HT-29 (cell line): ENCODE results near the gene ADAP1. TPM values are rescaled to one million over a fixed set of nuclear protein-coding genes. Genes with fewer than 3 reads are reported as not detected.
"Not testable (repeated sequence)": the region's sequence is repeated elsewhere in the genome, so short reads cannot be mapped to it uniquely, and the experiment has no call there.

Experiments used
- DNase-seq: peaks from one replicate; pipeline ENCODE4 v3.0.0-alpha.2; 2015; ENCODE audit warnings: low spot score
- total RNA-seq: library from RNA; depleted of rRNA; stranded (reverse); fragments of >200 nt; shearing (Covaris generic); gene quantifications from 2 replicates; pipeline ENCODE4 v1.2.3, GENCODE V29; 2014

Gene ADAP1
- total RNA-seq, 1 experiment from 2014 or later: 538 TPM

DNA sequence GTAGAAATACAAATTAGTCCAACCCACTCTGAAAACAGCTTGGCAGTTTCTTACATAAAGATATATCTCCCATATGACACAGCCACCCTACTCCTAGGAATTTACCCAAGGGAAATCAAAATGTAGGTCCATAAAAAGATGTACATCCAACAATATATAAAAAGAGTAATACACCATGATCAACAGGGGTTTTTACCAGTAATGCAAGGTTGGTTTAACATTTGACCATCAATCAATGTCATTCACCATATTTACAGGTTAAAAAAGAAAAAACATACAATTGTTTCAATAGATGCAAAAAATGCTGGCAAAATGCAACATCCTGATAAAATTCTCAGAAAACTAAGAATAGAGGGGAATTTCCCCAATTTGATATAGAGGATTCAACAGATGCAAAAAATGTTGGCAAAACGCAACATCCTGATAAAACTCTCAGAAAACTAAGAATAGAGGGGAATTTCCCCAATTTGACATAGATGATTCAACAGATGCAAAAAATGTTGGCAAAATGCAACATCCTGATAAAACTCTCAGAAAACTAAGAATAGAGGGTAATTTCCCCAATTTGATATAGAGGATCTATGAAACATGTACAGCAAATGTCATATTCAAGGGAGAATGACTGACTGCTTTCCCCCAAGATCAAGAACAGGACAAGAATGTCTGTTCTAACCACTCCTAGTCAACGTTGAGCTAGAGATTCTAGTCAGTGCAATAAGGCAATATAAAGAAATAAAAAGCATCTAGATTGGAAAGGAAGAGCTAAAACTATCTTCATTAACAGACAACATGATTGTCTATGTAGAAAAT lies 13.7 kb downstream of the ADAP1 start:
- no peak for DNase-seq

DNA sequence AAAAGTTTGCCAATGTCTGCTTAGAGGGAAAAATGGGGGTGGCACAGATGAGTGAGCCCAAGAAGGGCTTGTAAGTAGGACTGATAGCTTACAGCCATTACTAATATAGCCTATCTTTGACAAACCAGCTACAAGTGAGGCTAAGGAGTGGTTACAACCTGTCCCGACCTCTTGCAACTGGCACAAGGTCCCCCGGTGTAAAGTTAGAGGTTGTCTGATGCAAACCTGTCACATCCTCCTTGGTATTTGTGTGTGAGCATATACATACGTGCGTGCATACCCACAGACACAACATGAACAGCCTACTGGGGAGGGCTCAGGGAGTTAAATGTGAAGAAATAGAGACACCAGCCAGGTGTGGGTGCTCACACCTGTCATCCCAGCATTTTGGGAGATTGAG lies 14.6 kb downstream of the ADAP1 start:
- no peak for DNase-seq

DNA sequence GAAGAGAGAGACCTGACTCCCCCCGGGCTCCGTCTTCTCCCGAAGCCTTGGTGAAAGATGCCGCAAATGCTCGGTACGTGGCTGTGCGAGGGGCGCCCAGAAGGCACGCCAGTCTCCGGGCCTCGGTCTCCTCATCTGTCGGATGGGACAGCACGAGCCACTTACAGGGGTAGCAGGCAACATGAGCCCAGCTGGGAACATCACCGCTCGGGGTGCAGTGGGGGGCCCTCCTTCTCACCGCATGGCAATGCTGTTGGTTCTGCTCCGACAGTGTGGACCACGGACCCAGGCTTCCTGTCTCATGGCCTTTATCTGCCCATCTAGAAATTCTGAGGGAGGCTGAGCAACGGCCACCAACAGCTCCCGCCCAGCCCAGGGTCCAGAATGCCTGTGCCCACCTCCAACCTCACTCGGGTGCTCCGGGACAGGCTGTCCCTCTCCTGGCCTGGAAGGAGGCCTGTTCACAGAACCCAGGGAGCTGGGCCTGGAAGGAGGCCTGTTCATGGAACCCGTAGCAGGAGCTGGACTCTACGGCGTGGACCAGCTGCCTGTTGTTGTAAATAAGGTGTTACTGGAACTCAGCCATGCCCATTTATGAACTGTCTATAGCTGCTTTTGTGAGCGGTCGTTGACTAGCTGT lies 15.8 kb downstream of the ADAP1 start:
- no peak for DNase-seq

DNA sequence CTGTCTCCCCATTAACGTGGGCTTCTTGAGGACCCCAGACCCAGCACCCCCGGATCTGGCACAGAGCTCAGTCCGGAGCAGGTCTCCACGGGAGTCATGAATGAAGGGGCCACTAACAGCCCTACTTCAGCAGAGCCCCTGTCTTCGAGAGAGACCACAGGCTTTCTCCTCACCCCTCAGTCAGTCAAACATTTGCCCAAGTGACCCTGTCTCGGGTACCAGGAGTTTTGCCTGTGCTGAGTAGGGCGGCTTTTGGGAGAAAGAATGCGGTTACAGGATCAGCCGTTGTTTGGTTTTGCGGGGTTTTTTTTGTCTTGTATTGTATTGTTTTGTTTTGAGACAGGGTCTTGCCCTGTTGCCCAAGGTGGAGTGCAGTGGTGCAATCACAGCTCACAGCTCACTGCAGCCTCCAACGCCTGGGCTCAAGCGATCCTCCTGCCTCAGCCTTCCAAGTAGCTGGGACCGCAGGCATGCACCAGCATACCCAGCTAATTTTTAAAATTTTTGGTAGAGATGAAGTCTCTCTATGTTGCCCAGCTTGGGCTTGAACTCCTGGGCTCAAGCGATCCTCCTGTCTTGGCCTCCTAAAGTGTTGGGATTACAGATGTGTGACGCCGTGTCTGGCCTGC lies 16.5 kb downstream of the ADAP1 start:
- DNase-seq: no peak

DNA sequence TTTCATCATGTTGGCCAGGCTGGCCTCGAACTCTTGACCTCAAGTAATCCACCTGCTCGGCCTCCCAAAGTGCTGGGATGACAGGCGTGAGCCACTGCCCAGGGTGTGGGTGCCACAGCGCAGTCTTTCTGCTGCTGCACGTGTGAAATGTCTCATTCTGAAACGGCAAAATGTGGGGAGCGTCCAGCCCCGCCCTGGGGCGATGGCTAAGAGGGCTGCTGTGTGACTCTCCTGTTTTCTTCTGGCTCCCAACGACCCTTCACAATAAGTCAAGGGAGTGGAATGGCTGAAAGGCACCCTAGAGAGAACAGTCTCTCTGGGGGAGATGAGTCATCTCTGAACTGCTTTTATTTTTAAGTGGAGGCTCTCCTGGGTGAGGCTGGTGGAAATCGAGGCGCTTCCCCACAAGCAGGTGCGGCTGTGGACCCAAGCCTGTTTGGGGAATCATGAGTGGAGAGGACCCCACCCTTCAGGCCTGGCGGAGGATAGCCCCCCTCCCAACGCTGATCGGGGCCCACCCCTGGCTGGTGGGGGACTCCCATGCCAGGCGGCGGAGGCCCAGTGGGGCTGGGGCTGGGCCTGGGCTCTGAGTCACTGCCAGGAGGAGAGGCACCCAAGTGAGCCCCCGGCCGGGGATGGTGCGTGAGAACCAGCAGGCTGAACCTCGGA lies 18.0 kb downstream of the ADAP1 start:
- no peak for DNase-seq

DNA sequence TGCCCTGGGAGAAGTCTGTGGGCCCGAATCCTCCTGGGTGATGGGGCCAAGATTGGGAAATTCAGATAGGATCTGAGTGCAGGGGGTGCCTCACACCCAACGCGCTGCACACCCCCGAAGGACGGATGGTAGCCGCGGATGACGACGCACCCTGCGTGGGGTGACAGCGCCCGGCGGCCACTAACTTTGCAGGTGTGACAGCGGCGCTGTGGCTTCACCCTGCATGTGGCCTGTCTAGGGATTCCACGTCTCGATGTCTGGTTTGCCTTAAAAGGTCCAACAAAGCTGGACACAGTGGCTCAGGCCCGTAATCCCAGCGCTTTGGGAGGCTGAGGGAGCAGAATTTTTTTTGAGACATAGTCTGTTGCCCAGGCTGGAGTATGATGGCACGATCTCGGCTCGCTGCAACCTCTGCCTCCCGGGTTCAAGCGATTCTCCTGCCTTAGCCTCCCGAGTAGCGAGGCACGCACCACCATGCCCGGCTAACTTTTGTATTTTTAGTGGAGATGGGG lies 18.6 kb downstream of the ADAP1 start:
- DNase-seq: no peak

DNA sequence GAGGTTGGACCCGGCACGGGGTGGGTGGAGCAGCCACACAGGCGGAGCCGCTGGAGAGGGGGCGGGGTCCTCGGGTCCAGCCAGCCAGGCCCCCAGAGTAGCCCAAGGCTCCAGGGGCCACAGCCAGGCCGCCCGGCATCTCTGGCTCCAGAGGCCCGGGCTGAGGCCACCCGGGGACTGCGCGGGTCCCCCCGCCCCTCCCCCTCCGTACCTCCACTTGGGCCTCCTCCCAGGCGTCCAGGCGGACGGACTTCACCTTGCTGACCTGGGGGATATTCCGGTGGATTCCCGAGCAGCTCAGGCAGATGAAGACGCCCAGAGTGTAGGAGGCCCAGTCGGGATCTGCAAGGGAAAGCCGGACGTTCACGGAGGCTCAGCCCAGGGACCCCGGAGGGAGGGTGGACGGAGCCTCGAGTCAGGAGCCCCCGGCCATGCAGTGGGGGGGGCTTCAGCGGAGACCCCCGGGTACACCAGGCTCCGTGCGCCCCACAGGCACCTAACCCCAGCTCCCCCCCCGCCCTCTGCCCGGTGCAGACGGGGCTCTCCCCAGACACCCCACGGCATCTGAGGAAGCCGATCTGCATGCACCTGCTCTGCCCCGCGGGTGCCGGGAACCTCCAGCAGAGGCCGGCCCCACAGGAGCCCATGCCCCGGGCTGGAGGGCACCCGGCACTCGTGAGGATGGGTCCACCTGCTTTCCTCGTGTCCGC lies 19.2 kb downstream of the ADAP1 start:
- no peak for DNase-seq

DNA sequence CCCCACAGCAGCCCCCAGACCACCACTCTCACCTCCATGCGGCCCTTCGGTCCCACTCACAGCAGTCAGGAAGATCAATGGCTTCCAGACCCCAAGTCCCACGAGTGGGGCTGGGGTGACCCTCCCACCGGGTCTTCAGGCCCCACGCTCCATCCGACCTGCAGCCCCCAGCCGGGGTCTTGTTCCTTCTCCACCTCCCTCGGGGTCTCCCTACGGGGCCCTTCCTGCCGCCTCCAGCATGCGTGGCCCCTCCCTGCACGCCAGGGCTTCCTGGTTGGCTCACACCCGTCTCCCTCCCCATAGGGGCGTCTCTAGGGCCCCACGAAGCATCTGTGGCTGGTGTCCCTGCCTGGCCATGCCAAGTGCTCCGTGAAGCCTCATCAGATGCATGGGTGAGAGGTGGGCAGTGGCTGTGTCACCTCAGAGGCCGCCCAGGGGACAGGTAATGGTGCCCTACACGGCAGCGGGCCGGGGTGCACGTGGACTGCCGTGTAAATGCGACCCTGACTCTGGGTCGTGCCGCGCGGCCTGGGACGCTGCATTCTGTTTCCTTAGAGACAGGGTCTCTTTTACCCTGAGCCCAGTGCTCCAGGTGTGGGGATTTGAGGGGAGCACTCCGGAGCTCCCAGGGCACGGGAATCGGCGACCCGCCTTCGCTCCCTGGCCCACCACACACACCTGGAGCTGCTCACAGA lies 19.9 kb downstream of the ADAP1 start:
- no peak for DNase-seq

DNA sequence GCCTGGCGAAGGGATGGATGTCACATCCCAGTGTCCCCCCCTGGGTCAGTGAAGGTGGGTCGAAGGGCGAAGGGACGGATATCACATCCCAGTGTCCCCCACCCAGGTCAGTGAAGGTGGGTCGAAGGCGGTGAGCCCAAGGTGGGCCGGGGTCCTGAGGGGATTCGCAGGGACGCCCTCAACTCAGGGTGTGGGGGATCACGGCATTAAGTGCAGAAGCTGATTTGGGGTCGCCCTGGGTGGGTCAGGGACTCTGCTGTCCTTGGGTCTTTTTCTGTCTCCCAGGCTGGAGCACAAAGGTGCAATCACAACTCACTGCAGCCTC lies 21.9 kb downstream of the ADAP1 start:
- DNase-seq: no peak

DNA sequence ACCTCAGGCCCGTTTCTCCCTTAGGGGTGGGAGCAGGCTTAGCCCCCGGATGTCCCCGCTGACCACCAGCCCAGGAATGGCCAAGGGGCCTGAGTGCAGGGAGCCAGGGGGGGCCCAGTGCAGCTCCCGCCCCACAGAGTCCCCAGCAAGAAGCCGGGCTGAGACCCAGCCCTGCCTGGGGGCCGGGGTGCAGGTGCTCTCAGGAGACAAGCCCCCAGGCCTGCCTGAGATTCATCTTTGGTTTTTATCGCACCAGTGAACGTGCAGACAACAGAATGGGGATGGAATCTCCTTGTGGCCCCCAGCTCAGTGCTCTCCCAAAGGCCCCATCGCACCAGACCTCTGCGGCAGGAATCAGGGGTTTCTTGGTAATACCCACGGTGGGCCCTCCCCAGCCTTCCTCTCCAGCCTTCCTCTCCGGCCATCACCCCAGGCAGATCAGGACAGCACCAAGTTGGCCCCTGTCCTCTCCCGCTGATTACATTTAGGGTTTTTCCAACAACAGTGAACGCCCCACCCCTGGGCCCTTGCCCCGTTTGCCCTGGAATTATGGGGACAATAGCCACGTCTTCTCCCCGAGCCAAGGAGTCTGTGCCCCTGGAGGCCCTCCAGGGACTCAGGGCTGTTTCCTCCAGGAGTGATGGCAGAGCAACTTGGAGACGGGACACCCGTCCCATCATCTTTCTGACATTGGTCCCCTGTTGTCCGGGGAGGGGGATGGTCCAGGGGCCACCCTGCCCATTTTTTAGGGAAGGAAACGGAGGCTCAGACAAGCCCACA lies 22.4 kb downstream of the ADAP1 start:
- no peak for DNase-seq

DNA sequence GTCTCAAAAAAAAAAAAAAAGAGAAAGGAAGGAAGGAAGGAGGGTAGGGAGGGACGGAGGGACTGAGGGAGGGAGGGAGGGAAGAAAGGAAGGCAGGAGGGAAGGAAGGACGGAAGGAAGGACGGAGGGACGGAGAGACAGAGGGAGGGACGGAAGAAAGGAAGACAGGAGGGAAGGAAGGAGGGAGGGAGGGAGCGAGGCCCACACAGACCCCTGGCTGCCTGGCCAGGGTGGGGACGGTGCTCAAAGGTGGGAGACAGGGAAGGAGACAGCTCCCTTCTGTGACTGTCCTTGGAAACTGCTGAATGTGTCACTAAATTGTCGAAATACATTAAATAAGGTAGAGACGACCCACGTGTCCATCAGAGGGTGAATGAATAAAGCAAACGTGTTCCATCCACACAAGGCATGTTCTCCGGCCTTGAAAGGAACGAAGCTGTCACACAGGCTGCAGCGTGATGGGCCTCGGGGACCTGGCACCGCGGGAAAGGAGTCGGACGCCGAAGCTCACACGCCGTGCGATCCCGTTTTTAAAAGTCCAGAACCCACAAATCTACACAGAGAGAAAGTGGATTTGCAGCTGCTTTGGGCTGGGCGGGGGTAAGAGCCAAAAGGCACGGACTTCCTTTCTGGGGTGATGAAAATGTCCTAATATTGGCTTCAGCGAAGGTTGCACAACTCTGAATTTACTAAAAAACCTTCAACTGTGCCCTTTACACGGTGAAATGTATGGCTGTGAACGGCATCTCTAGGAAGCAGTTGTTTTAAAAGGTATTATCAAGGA lies 23.3 kb downstream of the ADAP1 start:
- no peak for DNase-seq

DNA sequence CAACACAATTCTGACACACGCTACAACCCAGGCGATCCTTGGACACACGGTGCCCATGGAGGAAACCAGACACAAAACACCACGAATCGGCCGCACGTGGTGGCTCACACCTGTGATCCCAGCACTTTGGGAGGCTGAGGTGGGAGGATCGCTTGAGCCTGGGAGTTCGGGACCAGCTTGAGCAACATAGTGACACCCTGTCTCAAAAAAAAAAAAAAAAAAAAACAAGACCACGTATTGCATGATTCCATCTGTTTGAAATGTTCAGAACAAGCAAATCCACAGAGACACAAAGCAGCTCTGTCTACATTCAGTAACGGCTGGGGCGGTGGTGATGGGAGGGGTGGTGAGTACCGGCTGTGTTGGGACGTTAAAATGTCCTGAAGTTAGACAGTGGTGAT lies 25.2 kb downstream of the ADAP1 start:
- DNase-seq: no peak

DNA sequence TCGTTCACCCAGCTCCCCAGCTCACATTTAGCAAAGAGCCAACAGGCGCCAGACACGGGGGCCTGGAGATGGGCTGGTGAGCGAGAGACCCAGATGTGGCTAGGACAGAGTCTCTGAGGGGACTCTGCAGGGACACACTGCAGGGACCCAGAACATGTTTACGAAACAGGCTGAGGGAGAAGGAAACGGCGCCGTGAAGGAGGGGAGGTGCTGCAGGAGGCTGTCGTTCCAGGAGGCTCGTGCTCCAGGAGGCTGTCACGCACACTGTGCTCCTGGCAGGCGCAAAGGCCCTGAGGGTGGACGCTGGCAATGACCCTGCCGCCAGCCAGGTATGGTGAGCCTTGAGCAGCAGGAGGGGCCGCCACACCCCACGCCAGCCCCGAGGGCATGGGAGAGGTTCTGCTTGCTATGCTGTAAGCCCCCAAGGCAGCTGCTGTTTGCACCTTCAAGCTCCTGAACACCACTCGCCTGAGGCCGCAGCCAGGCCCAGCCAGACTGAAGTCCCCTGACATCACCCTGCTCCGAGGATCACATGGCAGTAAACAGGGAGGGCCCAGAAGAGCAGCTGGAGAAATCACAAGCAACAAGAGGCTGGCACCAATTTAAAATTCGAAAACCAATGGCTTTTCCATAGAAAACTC lies 27.3 kb downstream of the ADAP1 start:
- peak; percentile 66 for DNase-seq

DNA sequence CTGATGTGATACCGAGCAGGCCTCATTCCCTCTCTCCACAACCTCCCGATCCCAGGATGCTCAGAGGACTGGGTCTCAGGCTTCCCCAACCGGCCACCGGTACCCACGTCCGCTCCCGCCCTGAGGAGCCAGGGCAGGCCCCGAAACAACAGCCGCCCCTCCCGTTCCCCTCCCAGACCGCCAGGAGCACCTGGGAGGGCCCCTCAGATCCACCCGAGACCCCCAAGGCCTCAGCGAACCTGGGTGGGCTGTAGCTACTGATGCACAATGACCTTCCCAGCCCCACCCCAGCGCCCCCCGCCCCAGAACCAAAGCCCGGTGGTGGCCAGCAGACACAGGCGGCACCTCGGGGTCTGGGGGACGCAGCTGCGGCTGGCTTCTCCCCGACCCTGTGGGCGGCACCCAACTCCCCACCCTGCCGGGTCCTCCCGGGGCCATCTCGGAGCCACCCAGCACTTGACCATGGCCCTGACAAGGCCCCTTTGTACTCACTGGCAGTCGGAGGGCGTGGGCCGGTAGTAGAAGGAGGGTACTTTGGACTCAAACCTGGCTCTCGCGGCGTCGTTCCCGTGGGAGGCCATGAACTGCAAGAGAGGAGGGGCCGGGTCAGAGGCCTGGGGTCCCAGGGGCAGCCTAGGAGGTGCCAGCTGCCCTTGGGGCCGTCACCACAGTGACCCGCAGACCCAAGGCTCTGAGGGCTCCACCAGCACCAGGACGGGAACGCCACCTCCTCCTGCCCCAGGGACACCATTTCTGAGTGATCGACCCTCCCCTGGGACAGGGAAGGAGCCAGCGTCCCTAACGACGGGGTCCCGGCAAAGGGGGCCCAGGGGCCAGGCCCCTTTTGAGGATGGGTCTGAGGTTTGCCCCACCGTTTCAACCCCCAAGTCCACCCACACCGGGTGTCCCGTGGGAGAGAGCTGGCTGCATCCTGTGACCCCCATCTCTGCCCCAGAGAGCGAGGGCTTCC lies 28.1 kb downstream of the ADAP1 start:
- peak; percentile 93 for DNase-seq

DNA sequence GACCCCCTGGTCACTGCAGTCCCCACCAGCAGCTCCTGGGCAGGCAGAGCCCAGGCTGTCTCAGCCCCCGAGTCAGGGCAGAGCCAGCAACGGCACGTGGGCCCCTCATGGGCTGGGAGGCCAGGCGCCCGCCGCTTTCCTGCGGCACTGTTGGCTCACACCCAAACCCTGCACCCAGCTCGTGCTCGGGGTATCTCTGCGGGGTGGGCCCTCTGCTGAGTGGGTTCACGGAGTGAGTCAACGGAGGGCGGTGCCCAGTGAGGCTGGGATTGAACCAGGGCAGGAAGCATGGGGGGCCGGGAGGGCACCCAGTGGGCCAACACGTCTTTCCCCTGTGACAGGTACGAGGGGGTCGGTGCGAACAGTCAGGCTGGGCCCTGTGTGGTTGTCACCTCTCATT lies 28.9 kb downstream of the ADAP1 start:
- DNase-seq: peak; percentile 91

DNA sequence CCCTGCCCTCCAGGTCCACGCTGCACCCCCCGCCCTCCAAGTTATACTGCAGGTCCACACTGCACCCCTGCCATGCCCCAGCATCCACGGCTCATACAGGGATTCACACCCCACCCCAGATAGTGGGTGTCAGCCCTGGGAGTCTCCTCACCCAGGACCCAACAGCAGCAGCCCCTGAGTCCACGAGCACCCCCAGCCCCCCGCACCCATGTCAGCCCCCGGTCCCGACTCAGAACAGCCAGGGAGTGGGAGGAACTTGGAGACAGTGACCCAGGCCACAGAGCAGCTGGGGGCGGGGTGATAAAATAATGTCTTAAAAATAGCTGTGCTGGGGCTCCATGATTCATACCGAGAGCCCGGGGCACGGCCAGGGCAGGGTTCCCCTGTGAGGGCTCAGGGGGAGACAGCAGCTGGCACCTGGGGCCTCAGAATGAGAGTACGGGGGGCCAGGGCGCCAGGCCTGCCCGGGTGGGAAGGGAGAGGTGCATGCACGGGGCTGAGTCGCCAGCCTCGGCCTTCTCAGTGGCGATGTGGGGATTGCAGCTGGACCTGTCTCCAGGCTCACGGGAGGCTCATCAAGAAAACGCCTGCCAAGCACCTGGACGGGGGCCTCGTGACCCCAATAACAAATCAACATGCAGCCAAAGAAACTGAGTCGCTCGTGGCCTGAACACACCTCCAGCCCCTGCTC lies 29.8 kb downstream of the ADAP1 start:
- peak; percentile 79 for DNase-seq

DNA sequence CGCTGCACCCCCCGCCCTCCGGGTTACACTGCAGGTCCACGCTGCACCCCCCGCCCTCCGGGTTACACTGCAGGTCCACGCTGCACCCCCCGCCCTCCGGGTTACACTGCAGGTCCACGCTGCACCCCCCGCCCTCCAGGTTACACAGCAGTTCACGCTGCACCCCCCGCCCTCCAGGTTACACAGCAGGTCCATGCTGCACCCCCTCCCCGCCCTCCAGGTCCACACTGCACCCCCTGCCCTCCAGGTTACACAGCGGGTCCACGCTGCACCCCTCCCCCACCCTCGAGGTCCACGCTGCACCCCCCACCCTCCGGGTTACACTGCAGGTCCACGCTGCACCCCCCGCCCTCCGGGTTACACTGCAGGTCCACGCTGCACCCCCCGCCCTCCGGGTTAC lies 30.4 kb downstream of the ADAP1 start:
- not testable (repeated sequence) for DNase-seq
